Nephron progenitor cell (in vitro differentiated cells): ENCODE results near the gene RCAN2.
"Not testable (repeated sequence)": the region's sequence is repeated elsewhere in the genome, so short reads cannot be mapped to it uniquely, and the experiment has no call there.

ENCODE experiments used
- DNase-seq: peaks from one replicate; pipeline ENCODE4 v3.0.0; 2021
- H3K27ac Mint-ChIP-seq: 2 replicates; pipeline ENCODE4 v1.8.0; 2021; ENCODE audit warnings: mild to moderate bottlenecking, moderate library complexity, mixed read lengths
- H3K27me3 Mint-ChIP-seq: 2 replicates; pipeline ENCODE4 v1.8.0; 2021; ENCODE audit warnings: mild to moderate bottlenecking, low read depth, mixed read lengths; ENCODE audit not compliant: poor library complexity
- H3K36me3 Mint-ChIP-seq: 2 replicates; pipeline ENCODE4 v1.8.0; 2021; ENCODE audit warnings: low read depth, mixed read lengths
- H3K4me1 Mint-ChIP-seq: 2 replicates; pipeline ENCODE4 v1.8.0; 2021; ENCODE audit warnings: mixed read lengths
- H3K4me3 Mint-ChIP-seq: 2 replicates; pipeline ENCODE4 v1.8.0; 2021; ENCODE audit warnings: mild to moderate bottlenecking, moderate library complexity, mixed read lengths
- H3K9me3 Mint-ChIP-seq: 2 replicates; pipeline ENCODE4 v1.8.0; 2021; ENCODE audit warnings: mild to moderate bottlenecking, moderate library complexity, mixed read lengths
- TF ChIP-seq, protein P1 (sequence below): fragments of 200-600 bp; sonication (generic); IDR thresholded peaks from 2 replicates; pipeline ENCODE4 v1.5.0; 2021; ENCODE audit warnings: antibody characterized with exemption

The RCAN2 gene

DNA sequence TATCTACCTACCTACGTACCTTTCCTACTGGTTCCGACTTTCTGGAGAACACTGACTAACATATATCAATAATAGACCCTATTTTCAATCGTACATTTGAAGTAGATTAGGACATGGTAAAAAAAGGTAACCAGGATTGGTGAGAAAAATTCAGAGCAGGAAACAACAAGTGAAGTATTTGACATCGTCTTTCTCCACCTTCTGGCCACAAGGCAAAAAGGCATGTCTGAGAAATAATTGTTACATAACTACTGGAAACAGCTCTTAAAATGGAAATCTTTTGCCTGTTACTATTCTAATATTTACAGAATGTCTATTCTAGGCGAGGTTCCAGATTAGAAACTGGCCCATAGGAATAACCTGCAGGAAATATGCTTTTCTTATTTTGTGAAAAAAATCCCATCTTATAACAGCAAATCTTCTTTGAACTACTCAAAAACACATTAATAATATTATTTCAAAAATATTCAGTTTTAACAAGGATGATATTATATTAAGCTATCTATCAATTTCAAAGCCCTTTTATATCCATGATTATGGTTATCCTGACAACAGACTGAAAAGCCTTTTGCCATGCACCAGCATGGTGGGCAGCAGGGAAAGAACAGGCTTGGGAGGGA lies 80.8 kb downstream of the RCAN2 start:
- TF ChIP-seq, protein P1, sequence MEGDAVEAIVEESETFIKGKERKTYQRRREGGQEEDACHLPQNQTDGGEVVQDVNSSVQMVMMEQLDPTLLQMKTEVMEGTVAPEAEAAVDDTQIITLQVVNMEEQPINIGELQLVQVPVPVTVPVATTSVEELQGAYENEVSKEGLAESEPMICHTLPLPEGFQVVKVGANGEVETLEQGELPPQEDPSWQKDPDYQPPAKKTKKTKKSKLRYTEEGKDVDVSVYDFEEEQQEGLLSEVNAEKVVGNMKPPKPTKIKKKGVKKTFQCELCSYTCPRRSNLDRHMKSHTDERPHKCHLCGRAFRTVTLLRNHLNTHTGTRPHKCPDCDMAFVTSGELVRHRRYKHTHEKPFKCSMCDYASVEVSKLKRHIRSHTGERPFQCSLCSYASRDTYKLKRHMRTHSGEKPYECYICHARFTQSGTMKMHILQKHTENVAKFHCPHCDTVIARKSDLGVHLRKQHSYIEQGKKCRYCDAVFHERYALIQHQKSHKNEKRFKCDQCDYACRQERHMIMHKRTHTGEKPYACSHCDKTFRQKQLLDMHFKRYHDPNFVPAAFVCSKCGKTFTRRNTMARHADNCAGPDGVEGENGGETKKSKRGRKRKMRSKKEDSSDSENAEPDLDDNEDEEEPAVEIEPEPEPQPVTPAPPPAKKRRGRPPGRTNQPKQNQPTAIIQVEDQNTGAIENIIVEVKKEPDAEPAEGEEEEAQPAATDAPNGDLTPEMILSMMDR = peak; percentile 43
- Mint-ChIP-seq H3K36me3 (no peaks in the 10 kb centered on the region), H3K9me3 (no peaks in the 10 kb centered on the region), H3K4me3 (no peak overlapping the region), H3K27ac (no peak overlapping the region), H3K27me3 (peaks cover 4% of the 10 kb centered on the region), H3K4me1 (no peaks in the 10 kb centered on the region)
- DNase-seq = no peak

DNA sequence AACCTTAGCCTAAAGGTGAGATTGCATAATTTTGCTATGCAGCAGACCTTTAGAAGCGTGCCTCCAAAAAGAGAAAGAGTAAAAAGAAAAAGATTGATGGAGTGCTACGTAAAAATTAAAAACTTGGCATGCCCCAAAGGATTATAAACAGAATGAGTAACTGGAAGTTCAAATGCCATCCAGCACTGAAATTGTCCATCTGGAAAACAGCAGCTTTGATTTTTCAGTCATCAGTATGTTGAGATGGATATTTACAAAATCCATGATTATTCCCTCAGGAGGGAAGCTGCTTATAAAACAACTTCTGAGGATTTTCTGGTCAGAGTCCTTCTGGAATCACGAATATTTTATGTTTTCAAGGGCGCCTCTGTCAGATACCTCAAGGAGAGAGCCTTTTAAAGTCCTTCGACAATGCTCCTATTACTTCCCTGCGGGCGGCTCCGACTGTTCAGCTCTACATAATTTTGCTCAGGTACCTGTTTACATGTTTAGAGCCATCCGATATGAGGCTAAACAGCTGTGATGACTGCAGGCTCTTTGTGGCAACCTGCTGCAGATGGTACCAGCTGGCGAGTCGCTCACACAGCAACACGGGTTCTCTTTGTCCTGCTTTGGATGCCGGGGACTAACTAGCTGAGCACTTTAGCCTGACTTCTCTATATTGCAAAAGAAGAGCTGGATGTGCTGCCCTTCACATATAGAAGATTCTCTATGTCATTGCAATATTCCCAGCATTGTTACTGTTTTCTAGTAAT lies 83.3 kb downstream of the RCAN2 start:
- H3K4me3 Mint-ChIP-seq = no peak overlapping the region
- no peak overlapping the region for H3K27ac Mint-ChIP-seq
- TF ChIP-seq, protein P1 = no peak
- no peaks in the 10 kb centered on the region for H3K4me1 Mint-ChIP-seq
- H3K9me3 Mint-ChIP-seq = no peaks in the 10 kb centered on the region
- no peak for DNase-seq
- no peaks in the 10 kb centered on the region for H3K36me3 Mint-ChIP-seq
- peaks cover 4% of the 10 kb centered on the region for H3K27me3 Mint-ChIP-seq

DNA sequence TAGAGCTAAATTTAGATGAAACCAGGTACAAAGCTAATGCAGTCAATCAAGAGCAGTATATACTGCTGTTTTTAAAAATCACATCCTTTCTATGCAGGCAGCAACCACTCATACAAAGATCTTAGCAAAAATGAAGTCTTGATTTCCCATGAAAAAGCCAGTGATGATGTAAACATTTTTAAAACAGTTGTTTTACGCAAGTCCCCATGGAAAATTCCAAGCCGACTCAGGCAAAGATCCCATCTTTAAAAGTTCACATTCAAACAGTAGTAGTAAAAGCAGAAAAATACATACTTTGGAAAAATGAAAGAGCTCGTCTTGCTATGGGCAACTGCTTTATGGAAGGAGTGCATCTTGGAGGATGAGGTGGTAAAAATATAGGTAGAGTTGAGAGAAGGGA lies 84.0 kb downstream of the RCAN2 start:
- no peaks in the 10 kb centered on the region for H3K9me3 Mint-ChIP-seq
- DNase-seq = no peak
- H3K4me1 Mint-ChIP-seq = no peaks in the 10 kb centered on the region
- H3K4me3 Mint-ChIP-seq = no peak overlapping the region
- TF ChIP-seq, protein P1 = no peak
- no peaks in the 10 kb centered on the region for H3K36me3 Mint-ChIP-seq
- H3K27ac Mint-ChIP-seq = no peak overlapping the region
- H3K27me3 Mint-ChIP-seq = peaks cover 4% of the 10 kb centered on the region

DNA sequence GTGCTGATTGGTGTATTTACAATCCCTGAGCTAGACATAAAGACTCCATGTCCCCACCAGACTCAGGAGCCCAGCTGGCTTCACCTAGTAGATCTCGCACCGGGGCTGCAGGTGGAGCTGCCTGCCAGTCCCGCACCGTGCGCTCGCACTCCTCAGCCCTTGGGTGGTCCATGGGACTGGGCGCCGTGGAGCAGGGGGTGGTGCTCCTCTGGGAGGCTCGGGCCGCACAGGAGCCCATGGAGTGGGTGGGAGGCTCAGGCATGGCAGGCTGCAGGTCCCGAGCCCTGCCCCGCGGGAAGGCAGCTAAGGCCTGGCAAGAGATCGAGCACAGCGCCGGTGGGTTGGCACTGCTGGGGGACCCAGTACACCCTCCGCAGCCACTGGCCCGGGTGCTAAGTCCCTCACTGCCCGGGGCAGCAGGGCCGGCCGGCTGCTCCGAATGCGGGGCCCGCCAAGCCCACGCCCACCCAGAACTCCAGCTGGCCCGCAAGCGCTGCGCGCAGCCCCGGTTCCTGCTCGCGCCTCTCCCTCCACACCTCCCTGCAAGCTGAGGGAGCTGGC lies 85.5 kb downstream of the RCAN2 start:
- not testable (repeated sequence) for H3K9me3 Mint-ChIP-seq, H3K27ac Mint-ChIP-seq, H3K27me3 Mint-ChIP-seq, DNase-seq, H3K4me3 Mint-ChIP-seq, H3K4me1 Mint-ChIP-seq, H3K36me3 Mint-ChIP-seq

DNA sequence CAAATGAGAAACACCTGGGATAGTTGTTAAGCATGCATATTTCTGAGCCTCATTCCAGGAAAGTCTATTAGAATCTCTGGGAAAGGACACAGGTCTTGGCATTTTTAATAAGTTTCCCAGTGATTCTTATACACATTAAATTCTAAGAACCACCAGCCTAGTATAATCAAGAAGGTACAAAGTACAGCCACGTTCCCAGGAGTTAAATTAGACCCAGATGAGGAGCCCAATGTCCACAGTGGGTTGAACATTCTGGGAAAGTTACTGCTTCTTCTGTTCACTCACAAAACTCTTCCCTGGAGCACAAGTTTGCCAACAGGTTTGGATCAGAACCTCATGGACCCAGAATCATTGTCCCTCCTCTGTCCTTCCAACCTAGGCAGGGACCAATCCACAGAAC lies 90.4 kb downstream of the RCAN2 start:
- Mint-ChIP-seq H3K36me3 (no peaks in the 10 kb centered on the region), H3K4me1 (no peaks in the 10 kb centered on the region), H3K9me3 (no peaks in the 10 kb centered on the region), H3K27me3 (no peaks in the 10 kb centered on the region), H3K27ac (no peak overlapping the region), H3K4me3 (no peak overlapping the region)
- no peak for DNase-seq
- TF ChIP-seq, protein P1 = no peak

DNA sequence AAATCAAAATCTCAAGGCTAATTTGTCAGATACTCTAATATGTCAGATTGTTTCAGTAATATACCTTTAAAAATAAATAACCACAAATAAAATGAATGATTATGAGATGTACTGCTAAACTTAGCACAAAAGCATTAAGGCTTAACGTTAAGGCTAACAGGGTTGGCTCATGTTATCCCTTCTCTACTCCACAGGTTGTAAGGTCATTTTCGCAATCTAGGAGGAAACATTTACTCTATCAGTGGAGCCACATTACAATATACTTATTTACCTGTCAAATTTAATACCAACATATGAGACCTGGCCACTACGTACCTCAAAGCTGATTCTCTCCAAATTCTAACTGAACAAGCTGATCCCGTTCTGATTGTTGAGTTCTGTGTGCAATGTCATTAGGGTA lies 95.7 kb downstream of the RCAN2 start:
- TF ChIP-seq, protein P1 = no peak
- Mint-ChIP-seq H3K9me3 (no peaks in the 10 kb centered on the region), H3K36me3 (no peaks in the 10 kb centered on the region), H3K27ac (no peak overlapping the region), H3K4me3 (no peak overlapping the region), H3K4me1 (no peaks in the 10 kb centered on the region), H3K27me3 (peaks cover 3% of the 10 kb centered on the region)
- DNase-seq = no peak
